ENCODE measurements around the gene LRRC71. TPM values are rescaled to one million over a fixed set of nuclear protein-coding genes. Genes with fewer than 3 reads are reported as not detected.
A peak's percentile ranks its signal among the peaks of the same experiment; 100 is the strongest.

LRRC71 gene
- total RNA-seq, 1 donor from 2014 or later = not detected

GRCh38 chr1:156931974-156932710 is 11.7 kb downstream of the LRRC71 start:
- Mint-ChIP-seq H3K9me3 (no peaks in the 10 kb centered on the region), H3K4me1 (peaks cover 15% of the 10 kb centered on the region), H3K4me3 (no peak overlapping the region), H3K36me3 (peaks cover 7% of the 10 kb centered on the region), H3K27ac (peak overlapping the region; percentile 36), H3K27me3 (ENCODE audit: insufficient read depth, low read depth) (peaks cover 33% of the 10 kb centered on the region)
- Histone ChIP-seq H3K4me1 (peaks cover 14% of the 10 kb centered on the region), H3K9ac (no peak overlapping the region), H3K27me3 (peaks cover 49% of the 10 kb centered on the region), H2AFZ (replicated peaks) (no peak overlapping the region), H3F3A (ENCODE audit: low read depth) (no peaks in the 10 kb centered on the region), H3K4me3 (no peak overlapping the region), H3K27ac (no peak overlapping the region), H3K36me3 (no peaks in the 10 kb centered on the region), H3K4me2 (no peak overlapping the region), H4K20me1 (ENCODE audit: low read depth) (peaks cover 10% of the 10 kb centered on the region), H3K79me2 (ENCODE audit: low read depth) (no peaks in the 10 kb centered on the region), H3K9me3 (ENCODE audit: low read depth) (no peaks in the 10 kb centered on the region)
- DNase-seq (ENCODE audit: low spot score) = no peak
- TF ChIP-seq EZH2phosphoT487 (IDR thresholded peaks at IDR 0.05) (no peak), EZH2 (IDR thresholded peaks at IDR 0.05) (no peak)
- TF ChIP-seq, protein P1, sequence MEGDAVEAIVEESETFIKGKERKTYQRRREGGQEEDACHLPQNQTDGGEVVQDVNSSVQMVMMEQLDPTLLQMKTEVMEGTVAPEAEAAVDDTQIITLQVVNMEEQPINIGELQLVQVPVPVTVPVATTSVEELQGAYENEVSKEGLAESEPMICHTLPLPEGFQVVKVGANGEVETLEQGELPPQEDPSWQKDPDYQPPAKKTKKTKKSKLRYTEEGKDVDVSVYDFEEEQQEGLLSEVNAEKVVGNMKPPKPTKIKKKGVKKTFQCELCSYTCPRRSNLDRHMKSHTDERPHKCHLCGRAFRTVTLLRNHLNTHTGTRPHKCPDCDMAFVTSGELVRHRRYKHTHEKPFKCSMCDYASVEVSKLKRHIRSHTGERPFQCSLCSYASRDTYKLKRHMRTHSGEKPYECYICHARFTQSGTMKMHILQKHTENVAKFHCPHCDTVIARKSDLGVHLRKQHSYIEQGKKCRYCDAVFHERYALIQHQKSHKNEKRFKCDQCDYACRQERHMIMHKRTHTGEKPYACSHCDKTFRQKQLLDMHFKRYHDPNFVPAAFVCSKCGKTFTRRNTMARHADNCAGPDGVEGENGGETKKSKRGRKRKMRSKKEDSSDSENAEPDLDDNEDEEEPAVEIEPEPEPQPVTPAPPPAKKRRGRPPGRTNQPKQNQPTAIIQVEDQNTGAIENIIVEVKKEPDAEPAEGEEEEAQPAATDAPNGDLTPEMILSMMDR (IDR thresholded peaks at IDR 0.05) = no peak

DNA sequence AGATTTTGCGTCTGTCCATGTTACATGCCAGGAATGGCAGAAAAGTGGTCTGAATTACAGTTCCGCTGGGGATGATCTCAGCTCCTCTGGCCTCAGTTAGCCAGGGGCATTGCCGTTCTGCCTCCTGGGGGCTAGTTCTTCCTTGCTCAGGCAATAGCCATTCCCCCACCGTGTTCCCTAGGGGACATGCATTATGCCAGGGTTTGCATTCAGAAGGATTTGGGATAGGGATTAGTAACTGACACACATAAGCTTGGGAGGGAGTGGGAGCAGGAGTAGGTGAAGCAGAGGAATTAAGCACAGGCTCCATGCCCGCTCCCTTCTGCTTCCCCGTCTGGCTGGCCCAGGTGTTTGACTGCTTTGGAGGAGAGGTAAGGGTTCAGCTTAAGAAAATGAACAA is 12.7 kb downstream of the LRRC71 start:
- Histone ChIP-seq H3K4me2 (peak overlapping the region; percentile 54), H3K9ac (no peak overlapping the region)
- H3K36me3 Mint-ChIP-seq = peaks cover 7% of the 10 kb centered on the region

GRCh38 chr1:156935505-156936128 is 15.2 kb downstream of the LRRC71 start:
- Mint-ChIP-seq H3K27ac (no peak overlapping the region), H3K9me3 (no peaks in the 10 kb centered on the region), H3K36me3 (peaks cover 20% of the 10 kb centered on the region), H3K27me3 (ENCODE audit: insufficient read depth, low read depth) (peaks cover 16% of the 10 kb centered on the region), H3K4me1 (peaks cover 9% of the 10 kb centered on the region), H3K4me3 (no peak overlapping the region)
- Histone ChIP-seq H3K4me1 (peaks cover 11% of the 10 kb centered on the region), H3K27ac (no peak overlapping the region), H3K9me3 (ENCODE audit: low read depth) (no peaks in the 10 kb centered on the region), H3K79me2 (ENCODE audit: low read depth) (no peaks in the 10 kb centered on the region), H2AFZ (replicated peaks) (no peak overlapping the region), H3F3A (ENCODE audit: low read depth) (no peaks in the 10 kb centered on the region), H3K27me3 (peaks cover 14% of the 10 kb centered on the region), H3K4me2 (no peak overlapping the region), H3K36me3 (no peaks in the 10 kb centered on the region), H3K4me3 (no peak overlapping the region), H3K9ac (no peak overlapping the region), H4K20me1 (ENCODE audit: low read depth) (peaks cover 10% of the 10 kb centered on the region)
- no peak for TF ChIP-seq EZH2 (IDR thresholded peaks at IDR 0.05)
- TF ChIP-seq, protein P1 (IDR thresholded peaks at IDR 0.05) = no peak
- no peak for TF ChIP-seq EZH2phosphoT487 (IDR thresholded peaks at IDR 0.05)
- DNase-seq (ENCODE audit: low spot score) = no peak

More for the DNA sequence above, 12.7 kb downstream of the LRRC71 start:
- Histone ChIP-seq H3K27me3 (peaks cover 39% of the 10 kb centered on the region), H4K20me1 (ENCODE audit: low read depth) (peaks cover 10% of the 10 kb centered on the region), H3K27ac (no peak overlapping the region), H3K4me1 (peaks cover 11% of the 10 kb centered on the region), H3K9me3 (ENCODE audit: low read depth) (no peaks in the 10 kb centered on the region), H3K36me3 (no peaks in the 10 kb centered on the region), H3K4me3 (no peak overlapping the region), H2AFZ (replicated peaks) (no peak overlapping the region), H3K79me2 (ENCODE audit: low read depth) (no peaks in the 10 kb centered on the region), H3F3A (ENCODE audit: low read depth) (no peaks in the 10 kb centered on the region)
- DNase-seq (ENCODE audit: low spot score) = peak; percentile 62
- H3K4me1 Mint-ChIP-seq = peaks cover 9% of the 10 kb centered on the region
- peaks cover 23% of the 10 kb centered on the region for H3K27me3 Mint-ChIP-seq (ENCODE audit: insufficient read depth, low read depth)
- H3K4me3 Mint-ChIP-seq = no peak overlapping the region
- TF ChIP-seq EZH2 (IDR thresholded peaks at IDR 0.05) = no peak
- peak; percentile 53 for TF ChIP-seq EZH2phosphoT487 (IDR thresholded peaks at IDR 0.05)
- TF ChIP-seq, protein P1 (IDR thresholded peaks at IDR 0.05) = no peak
- no peak overlapping the region for H3K27ac Mint-ChIP-seq
- no peaks in the 10 kb centered on the region for H3K9me3 Mint-ChIP-seq
